Measurements from ENCODE around the gene DOC2B. TPM values are rescaled to one million over a fixed set of nuclear protein-coding genes. Genes with fewer than 3 reads are reported as not detected.

DOC2B gene
- total RNA-seq, 1 experiment from 2014 or later: 2.7 TPM

DNA sequence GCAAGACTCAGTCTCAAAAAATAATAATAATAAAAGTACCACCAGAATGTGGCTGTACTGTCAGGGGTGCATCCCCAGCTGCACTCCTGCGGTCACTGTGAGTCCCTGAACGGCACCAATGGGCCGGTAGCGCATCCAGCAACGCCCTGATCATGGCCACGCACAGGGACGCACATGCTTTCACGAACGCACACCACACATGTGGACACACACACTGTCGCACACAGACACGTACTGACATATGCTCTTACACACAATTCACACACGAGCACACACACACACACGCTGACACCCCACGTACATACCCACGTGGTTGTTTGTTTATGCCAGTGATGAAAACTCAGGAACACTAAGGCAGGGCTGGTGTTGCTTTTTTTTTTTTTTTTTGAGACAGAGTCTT, 21.8 kb downstream of the DOC2B start:
- Mint-ChIP-seq H3K27ac (no peak overlapping the region), H3K4me1 (no peaks in the 10 kb centered on the region), H3K36me3 (no peaks in the 10 kb centered on the region), H3K4me3 (no peak overlapping the region), H3K9me3 (no peaks in the 10 kb centered on the region), H3K27me3 (ENCODE audit: low read depth) (peaks cover 2% of the 10 kb centered on the region; the same call in 1 of the 2 replicates)
- ATAC-seq (no peak), DNase-seq (ENCODE audit: low spot score) (no peak)
- ChIA-PET CTCF (no interaction called here), POLR2A (no interaction called here)
- TF ChIP-seq E2F4 (CRISPR knock-in tag; IDR thresholded peaks at IDR 0.05; ENCODE audit: borderline replicate concordance, low read depth) (no peak), ZNF671 (CRISPR knock-in tag; IDR thresholded peaks at IDR 0.05) (no peak), TCF7 (CRISPR knock-in tag; IDR thresholded peaks at IDR 0.05; ENCODE audit: low read depth) (no peak), NR2C2 (CRISPR knock-in tag; IDR thresholded peaks at IDR 0.05) (no peak), ESRRA (CRISPR knock-in tag; IDR thresholded peaks at IDR 0.05; ENCODE audit: borderline replicate concordance) (no peak), ZNF138 (CRISPR knock-in tag; conservative IDR thresholded peaks at IDR 0.05) (no peak), CDX4 (CRISPR knock-in tag; IDR thresholded peaks at IDR 0.05; ENCODE audit: borderline replicate concordance) (no peak)
- TF ChIP-seq, protein P1, sequence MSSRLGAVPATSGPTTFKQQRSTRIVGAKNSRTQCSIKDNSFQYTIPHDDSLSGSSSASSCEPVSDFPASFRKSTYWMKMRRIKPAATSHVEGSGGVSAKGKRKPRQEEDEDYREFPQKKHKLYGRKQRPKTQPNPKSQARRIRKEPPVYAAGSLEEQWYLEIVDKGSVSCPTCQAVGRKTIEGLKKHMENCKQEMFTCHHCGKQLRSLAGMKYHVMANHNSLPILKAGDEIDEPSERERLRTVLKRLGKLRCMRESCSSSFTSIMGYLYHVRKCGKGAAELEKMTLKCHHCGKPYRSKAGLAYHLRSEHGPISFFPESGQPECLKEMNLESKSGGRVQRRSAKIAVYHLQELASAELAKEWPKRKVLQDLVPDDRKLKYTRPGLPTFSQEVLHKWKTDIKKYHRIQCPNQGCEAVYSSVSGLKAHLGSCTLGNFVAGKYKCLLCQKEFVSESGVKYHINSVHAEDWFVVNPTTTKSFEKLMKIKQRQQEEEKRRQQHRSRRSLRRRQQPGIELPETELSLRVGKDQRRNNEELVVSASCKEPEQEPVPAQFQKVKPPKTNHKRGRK (CRISPR knock-in tag; IDR thresholded peaks at IDR 0.05; ENCODE audit: borderline replicate concordance): no peak

GRCh38 chr17:158379-158778, 23.1 kb downstream of the DOC2B start:
- Mint-ChIP-seq H3K36me3 (no peaks in the 10 kb centered on the region), H3K27me3 (ENCODE audit: low read depth) (peaks cover 2% of the 10 kb centered on the region; the same call in 1 of the 2 replicates), H3K4me3 (no peak overlapping the region), H3K27ac (no peak overlapping the region), H3K4me1 (no peaks in the 10 kb centered on the region), H3K9me3 (no peaks in the 10 kb centered on the region)
- TF ChIP-seq IRF1 (CRISPR knock-in tag; IDR thresholded peaks at IDR 0.05) (no peak), ZBTB21 (CRISPR knock-in tag; IDR thresholded peaks at IDR 0.05; ENCODE audit: borderline replicate concordance) (no peak)
- TF ChIP-seq, protein P2, sequence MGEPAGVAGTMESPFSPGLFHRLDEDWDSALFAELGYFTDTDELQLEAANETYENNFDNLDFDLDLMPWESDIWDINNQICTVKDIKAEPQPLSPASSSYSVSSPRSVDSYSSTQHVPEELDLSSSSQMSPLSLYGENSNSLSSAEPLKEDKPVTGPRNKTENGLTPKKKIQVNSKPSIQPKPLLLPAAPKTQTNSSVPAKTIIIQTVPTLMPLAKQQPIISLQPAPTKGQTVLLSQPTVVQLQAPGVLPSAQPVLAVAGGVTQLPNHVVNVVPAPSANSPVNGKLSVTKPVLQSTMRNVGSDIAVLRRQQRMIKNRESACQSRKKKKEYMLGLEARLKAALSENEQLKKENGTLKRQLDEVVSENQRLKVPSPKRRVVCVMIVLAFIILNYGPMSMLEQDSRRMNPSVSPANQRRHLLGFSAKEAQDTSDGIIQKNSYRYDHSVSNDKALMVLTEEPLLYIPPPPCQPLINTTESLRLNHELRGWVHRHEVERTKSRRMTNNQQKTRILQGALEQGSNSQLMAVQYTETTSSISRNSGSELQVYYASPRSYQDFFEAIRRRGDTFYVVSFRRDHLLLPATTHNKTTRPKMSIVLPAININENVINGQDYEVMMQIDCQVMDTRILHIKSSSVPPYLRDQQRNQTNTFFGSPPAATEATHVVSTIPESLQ (CRISPR knock-in tag; IDR thresholded peaks at IDR 0.05): no peak
- TF ChIP-seq, protein P3, sequence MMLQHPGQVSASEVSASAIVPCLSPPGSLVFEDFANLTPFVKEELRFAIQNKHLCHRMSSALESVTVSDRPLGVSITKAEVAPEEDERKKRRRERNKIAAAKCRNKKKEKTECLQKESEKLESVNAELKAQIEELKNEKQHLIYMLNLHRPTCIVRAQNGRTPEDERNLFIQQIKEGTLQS (CRISPR knock-in tag; conservative IDR thresholded peaks at IDR 0.05): no peak
- ATAC-seq: no peak
- ChIA-PET CTCF (no interaction called here), POLR2A (no interaction called here)
- DNase-seq (ENCODE audit: low spot score): no peak

DNA sequence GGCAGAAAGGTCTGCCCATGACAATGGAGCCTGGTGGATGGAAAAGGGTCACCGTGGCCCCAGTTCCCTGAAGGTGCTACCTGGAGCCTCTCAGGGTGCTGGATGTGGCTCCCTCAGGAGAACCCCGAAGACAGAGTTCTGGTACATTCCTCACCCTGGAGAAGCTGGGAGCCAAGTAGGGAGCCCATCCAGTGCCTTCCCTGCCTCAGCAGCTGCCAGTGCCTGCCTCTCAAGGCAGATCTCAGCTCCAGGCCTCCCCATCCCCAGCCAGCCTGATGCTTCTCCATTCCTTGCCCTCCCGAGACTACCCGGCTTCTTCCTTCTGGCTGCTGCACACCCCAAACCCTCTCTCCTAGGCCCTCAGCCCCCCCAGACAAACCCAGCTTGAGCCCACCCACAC, 23.5 kb downstream of the DOC2B start:
- H3K4me3 Mint-ChIP-seq: no peak overlapping the region
- no peak for TF ChIP-seq CREB1 (CRISPR knock-in tag; IDR thresholded peaks at IDR 0.05)
- no peak for TF ChIP-seq TEAD1 (CRISPR knock-in tag; IDR thresholded peaks at IDR 0.05)
- H3K36me3 Mint-ChIP-seq: no peaks in the 10 kb centered on the region
- peaks cover 2% of the 10 kb centered on the region; the same call in 1 of the 2 replicates for H3K27me3 Mint-ChIP-seq (ENCODE audit: low read depth)
- DNase-seq (ENCODE audit: low spot score) (no peak), ATAC-seq (no peak)
- POLR2A ChIA-PET: no interaction called here
- CTCF ChIA-PET: no interaction called here
- no peak overlapping the region for H3K27ac Mint-ChIP-seq
- H3K9me3 Mint-ChIP-seq: no peaks in the 10 kb centered on the region
- no peaks in the 10 kb centered on the region for H3K4me1 Mint-ChIP-seq
